Activated CD8-positive, alpha-beta memory T cell treated with anti-CD3 and anti-CD28 coated beads for 36 hours (primary cell): ENCODE results near the gene DEFB131B. TPM values are rescaled to one million over a fixed set of nuclear protein-coding genes. Genes with fewer than 3 reads are reported as not detected.
"Not testable (repeated sequence)": the region's sequence is repeated elsewhere in the genome, so short reads cannot be mapped to it uniquely, and the experiment has no call there.

ENCODE experiments used
- CTCF ChIA-PET: fragments of 350-600 bp; sonication (Branson Sonifier 250); formaldehyde crosslinking; loops from one replicate; lab custom pipeline; 2021; ENCODE audit warnings: antibody characterized with exemption; lab: Charles Lee
- POLR2A ChIA-PET: fragments of 350-600 bp; sonication (Branson Sonifier 250); formaldehyde crosslinking; loops from one replicate; lab custom pipeline; 2021; ENCODE audit warnings: antibody characterized with exemption; lab: Charles Lee
- total RNA-seq, 2 experiments: library from RNA; stranded (reverse); gene quantifications; one replicate each; pipeline ENCODE4 v1.2.3, GENCODE V29; 2021

DEFB131B gene
- total RNA-seq, 2 experiments from 2014 or later: not detected

DNA sequence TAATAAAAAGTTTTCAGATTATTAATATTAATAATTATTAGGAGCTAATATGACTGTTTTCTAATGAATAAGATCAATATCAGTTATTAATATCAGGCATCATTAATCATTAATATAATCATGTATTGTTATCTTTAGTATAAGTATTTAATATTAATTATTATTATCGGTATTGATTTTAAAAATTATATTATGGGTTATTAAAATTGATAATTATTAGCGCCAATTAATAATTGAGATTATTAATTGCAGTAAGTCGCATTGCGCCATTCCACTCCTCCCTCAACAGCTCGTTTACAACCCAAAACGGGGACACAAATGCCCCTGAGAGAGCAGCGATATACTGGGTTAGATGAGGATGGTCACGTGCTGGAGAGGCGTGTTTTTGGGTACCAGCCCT lies 30.0 kb downstream of the DEFB131B start:
- ChIA-PET POLR2A (no interaction called here), CTCF (no interaction called here)

DNA sequence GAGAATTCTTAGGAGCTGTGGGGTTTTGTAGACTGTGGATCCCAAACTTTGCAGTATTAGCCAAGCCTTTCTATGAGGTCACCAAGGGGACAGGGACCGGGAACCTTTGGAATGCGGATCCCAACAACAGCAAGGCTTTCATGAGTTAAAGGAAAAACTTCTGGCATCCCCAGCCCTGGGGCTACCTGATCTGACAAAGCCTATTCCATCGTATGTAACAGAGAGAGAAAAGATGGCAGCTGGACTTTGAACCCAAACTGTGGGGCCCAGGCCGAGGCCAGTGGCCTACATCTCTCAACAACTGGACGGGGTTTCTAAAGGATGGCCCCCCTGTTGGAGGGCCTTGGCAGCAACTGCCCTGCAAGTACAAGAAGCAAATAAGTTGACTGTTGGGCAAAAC lies 32.5 kb downstream of the DEFB131B start:
- POLR2A ChIA-PET: not testable (repeated sequence)

DNA sequence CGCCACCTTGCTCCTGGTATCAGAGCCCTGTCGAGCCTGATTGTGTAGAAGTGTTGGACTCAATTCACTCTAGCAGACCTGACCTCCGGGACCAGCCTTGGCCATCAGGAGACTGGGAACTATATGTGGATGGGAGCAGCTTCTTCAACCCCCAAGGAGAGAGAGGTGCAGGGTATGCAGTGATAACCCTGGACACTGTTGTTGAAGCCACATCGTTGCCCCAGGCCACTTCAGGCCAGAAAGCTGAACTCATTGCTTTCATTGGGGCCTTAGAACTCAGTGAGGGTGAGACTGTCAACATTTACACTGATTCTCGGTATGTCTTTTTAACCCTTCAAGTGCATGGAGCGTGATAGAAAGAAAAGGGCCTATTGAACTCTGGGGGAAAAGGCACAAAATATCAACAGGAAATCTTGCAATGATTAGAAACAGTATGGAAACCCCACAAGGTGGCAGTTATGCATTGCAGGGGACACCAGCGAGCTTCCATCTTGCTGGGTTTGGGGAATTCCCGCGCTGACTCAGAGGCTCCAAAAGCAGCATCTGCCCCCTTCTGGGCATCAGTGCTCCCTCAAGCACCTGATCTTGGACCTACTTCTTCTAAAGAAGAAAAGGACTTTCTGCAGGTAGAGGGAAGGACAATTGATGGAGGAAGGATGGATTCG lies 33.2 kb downstream of the DEFB131B start:
- CTCF ChIA-PET: interaction anchor here (1.0 to 1.2 kb wide), 3 partner anchors 10 to 22 kb away, joined by 3 read pairs; partner anchors contain the start of gene XNDC1N
- POLR2A ChIA-PET: not testable (repeated sequence)

More for the DNA sequence above, 32.5 kb downstream of the DEFB131B start:
- CTCF ChIA-PET: interaction anchor here (1.2 kb wide), 1 partner anchor 17 kb away, joined by 3 read pairs; the partner anchor contains the start of gene XNDC1N

DNA sequence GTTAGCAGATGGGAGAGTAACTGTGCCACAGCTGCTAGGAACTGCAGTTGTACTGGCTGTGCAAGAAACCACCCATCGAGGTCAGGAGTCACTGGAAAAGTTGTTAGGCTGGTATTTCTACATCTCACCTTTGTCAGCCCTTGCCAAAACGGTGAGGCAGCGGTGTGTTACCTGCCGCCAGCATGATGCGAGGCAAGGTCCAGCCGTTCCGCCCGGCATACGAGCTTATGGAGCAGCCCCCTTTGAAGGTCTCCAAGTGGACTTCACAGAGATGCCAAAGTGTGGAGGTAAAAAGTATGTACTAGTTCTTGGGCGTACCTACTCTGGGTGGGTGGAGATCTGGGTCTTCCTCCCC lies 33.7 kb downstream of the DEFB131B start:
- CTCF ChIA-PET: interaction anchor here (1.0 to 1.2 kb wide), 3 partner anchors 9 to 22 kb away, joined by 3 read pairs; partner anchors contain the start of gene XNDC1N
- POLR2A ChIA-PET: not testable (repeated sequence)

DNA sequence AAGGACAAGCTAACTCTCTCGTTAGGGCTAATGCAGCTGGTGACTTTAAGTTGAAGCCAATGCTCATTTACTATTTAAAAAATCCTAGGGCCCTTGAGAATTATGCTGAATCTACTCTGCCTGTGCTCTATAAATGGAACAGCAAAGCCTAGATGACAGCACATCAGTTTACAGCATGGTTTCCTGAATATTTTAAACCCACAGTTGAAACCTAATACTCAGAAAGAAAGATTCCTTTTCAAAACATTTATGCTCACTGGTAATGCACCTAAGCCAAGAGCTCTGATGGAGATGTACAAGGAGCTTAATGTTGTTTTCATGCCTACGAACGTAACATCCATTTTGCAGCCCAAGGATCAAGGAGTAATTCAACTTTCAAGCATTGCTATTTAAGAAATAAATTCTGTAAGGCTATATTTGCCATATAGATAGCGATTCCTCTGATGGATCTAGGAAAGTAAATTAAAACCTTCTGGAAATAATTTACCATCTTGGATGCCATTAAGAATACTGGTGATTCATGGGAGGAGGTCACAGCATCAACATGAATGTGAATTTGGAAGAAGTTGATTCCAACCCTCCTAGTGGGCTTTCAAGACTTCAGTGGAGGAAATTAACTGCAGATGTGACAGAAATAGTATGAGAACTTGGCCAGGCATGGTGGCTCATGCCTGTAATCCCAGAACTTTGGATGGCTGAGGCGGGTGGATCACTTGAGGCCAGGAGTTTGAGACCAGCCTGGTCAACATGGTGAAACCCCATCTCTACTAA lies 35.7 kb downstream of the DEFB131B start:
- ChIA-PET POLR2A (no interaction called here), CTCF (interaction anchor here (1.1 kb wide), 1 partner anchor 14 kb away, joined by 4 read pairs; no protein-coding TSS in a partner anchor)

DNA sequence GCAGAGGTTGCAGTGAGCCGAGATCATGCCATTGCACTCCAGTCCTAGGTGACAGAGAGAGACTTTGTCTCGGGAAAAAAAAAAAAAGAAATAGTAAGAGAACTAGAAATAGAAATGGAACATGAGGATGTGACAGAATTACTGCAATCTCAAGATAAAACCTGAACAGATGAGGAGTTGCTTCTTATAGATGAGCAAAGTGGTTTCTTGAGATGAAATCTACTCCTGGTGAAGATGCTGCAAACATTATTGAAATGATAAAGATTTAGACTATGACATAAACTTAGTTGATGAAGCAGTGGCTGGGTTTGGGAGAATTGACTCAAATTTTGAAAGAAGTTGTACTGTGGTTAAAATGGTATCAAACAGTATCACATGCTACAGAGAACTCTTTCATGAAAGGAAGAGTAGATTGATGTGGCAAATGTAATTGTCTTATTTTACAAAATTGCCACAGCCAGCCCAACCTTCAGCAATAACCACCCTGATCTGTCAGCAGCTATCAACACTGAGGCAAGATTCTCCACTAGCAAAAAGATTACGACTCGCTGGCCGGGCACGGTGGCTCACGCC lies 36.5 kb downstream of the DEFB131B start:
- ChIA-PET POLR2A (no interaction called here), CTCF (no interaction called here)

DNA sequence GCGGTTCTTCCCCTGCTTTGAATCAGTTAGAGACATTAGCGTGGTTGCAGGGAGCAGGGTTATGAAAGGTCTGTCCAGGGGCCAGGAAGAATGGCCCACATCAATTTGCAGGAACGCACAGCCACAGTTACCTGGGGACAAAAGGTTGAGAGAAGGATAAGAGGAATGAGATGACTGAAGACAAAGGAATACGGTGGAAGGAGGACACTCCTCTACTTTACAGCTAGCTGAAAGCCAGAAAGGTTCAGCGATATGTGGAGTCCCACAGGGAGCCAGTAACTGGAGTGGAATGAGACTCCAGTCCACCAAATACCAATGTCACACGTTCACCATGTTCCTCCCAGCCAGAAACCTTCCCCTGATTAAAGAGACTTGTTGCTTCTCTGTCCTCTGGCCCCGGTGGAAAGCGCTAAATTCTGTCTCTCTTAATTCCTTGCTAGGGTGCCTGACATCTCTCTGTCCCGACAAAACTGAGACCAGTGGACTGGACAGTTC lies 39.4 kb downstream of the DEFB131B start:
- CTCF ChIA-PET: no interaction called here
- POLR2A ChIA-PET: no interaction called here

DNA sequence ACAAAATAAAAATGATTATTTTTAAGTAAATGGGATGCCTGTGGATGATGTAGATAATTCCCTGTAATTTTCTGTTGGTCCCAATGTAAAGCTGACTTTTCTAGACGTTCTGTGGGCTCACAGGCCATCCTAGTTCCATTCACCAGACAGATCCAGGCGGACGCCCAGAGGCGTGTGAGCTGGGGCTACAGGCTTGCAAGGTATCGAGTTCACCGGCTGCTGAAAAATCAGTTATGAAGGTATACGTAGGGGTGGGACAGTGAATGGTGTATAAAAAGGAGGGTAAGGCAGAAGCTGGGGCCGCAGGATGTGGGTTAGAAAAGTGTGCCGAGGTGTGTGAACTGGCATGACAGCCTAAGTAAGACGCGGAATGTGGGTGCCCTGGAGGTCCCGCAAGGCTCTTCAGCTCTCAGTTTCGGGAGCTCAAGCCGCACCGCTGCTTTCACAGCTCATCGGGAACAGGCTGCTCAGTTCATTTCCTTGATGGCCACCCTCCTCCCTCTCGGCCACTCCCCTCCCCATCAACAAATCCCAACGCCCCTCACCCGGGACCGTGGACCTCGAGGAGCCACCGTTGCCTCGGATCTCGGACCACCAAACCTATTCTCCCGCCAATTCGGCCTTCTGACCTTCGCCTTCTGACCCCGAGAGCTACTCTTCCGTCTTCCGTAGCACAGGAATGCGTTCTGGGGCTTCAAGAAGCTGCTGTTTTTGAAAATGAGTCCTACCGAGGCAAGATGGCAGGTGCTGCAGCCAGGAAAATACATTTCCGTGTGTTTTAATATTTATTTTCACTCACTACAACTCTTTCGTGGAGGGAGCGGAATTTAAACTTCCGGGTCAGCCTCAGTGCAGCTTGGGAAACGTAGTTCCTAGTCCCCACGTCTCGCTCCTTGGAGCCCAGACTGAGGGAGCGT lies 49.8 kb downstream of the DEFB131B start, which contains the start of gene XNDC1N:
Gene XNDC1N, minus strand, starts transcription at position 775 of the 917 bp plus-strand sequence. CDS start 5,241 bp downstream, outside the sequence.
- ChIA-PET CTCF (interaction anchor here (0.7 to 1.3 kb wide), 6 partner anchors 15 to 472 kb away, joined by 3 to 4 read pairs (median 3); no protein-coding TSS in a partner anchor), POLR2A (interaction anchor here (0.9 kb wide), 1 partner anchor 141 kb away, joined by 5 read pairs; no protein-coding TSS in a partner anchor)

DNA sequence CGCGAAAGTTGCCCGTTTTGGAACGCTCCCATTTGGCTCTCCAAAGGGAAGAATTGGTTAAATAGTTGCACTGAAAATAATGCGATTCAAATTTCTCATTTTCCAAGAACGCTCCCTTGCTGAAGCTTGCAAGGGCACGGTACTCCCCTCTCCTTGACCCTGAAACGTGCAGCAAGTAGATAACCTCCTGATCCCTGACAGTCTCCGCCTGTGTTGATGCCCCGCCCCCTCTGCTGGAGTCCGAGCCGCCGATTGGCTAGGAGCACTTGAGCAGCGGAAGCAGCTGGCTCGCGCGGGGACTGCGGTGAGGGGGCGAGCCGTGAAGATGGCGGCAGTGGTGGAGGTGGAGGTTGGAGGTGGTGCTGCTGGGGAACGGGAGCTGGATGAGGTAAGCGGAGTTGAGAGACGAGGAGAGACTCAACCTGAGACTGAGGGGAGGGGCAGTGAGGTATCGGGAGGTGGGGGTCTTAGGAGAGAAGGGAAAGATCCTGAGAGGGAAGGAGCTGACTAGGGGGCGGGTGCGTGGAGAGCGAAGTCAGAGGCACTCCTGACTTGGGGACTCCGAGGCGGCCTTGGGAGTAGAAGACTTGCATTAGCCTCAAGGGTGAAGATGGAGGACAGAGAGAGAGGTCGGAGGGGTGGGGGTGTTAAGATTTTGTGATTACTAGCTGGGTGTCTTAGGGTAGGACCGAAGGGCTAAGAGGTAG lies 50.6 kb downstream of the DEFB131B start, which contains the start of gene RNF121:
Gene RNF121, plus strand, starts transcription at position 310 of the 707 bp plus-strand sequence. Its CDS starts 16 bp downstream, at position 326.
- ChIA-PET POLR2A (interaction anchor here (0.9 kb wide), 1 partner anchor 142 kb away, joined by 5 read pairs; no protein-coding TSS in a partner anchor), CTCF (interaction anchor here (0.7 to 1.9 kb wide), 2 partner anchors 17 to 473 kb away, joined by 3 to 4 read pairs; no protein-coding TSS in a partner anchor)

DNA sequence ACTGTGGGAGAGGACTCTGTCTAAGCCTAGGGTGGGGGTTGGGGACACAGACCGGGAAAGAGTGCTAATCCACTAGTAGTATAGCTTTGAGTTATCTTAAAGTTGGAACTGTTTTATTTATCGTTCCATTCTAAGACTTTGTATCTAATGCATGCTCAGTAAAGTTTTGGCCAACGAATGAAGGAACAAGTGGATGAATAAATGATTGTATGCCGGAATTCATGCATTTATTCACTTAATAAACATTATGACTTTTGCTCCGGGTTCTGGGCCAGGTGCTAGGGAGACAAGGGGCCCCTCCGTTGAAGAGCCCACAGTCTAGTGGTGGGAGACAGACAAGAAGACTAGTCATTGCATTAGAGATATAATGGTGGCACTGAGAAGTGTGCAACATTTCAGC lies 51.2 kb downstream of the DEFB131B start:
- ChIA-PET CTCF (interaction anchor here (1.9 kb wide), 1 partner anchor 17 kb away, joined by 4 read pairs; no protein-coding TSS in a partner anchor), POLR2A (no interaction called here)

DNA sequence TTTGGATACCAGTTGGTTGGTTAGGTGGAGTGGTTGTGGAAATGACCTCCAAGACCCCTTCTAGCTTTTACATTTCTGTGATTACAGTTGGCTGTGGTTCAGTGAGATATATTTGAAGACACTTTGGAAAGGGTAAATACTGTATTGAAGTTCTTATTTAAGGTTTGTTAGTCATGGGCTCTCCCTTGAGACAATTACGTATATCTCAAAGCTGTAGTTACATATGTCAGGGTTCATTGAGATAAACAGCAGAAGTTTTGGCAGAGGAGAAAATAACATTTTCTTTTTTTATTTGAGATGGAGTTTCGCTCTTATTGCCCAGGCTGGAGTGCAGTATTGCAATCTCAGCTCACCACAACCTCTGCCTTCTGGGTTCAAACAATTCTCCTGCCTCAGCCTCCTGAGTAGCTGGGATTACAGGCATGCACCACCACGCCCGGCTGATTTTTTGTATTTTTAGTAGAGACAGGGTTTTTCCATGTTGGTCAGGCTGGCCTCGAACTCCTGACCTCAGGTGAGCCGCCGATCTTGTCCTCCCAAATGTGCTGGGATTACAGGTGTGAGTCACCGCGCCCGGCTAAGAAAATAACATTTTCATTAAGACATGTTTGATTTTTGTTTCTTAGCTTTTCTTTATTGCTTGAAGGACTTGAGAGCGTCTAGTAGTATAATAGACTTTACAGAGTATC lies 52.4 kb downstream of the DEFB131B start:
- ChIA-PET POLR2A (no interaction called here), CTCF (interaction anchor here (1.9 kb wide), 1 partner anchor 15 kb away, joined by 4 read pairs; no protein-coding TSS in a partner anchor)

DNA sequence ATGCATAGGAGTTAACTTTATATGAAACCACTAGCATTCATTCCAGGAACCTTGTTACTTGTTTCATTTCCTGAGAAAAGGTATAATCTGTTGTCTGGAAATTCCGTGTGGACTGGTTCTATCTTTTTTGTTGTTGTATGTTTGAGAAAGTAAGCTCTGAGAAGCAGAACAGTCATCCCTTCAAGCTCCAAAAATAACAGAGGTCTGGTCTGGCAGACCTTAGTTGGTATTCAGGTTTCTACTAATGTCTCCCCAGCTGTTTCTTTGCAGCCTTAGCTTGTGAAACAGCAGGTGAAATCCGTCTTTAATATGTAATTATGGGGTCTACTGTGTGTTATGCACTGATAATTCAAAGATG lies 53.0 kb downstream of the DEFB131B start:
- ChIA-PET POLR2A (no interaction called here), CTCF (no interaction called here)

DNA sequence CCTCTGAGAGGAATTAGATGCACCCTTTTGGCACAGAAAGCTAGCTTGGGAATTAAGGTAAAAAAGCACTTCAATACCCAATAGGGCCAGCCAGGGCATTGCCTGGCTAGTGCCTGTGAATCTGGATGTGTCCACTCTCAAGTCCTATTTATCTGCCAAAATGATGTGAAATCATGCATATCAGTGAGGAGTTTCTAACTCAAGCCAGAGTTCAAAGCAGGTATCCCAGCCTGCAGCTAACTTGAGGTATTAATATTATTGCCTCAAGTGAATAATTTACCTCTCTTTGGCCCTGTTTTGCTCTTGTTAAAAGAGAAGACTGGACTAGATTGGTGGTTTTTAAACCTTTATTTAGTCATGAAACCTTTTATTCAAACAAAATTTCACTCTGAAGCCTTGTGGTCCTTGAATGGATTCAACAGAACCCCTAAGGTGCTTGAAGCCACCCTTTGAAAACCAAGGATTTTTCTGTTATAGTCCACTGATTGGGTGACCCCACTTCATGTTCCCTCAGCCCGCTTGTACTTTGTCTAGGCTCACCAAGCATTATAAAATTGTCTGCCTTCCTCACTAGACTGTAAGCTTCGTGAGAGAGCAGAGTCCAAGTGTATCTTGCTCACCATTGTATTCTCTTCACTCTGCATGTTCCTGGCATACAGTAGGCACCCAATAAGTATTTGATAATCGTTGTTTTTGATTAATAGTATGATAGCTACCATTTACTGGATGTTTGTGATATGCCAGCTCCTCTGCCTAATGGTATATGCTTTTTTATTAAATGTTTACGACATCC lies 55.1 kb downstream of the DEFB131B start:
- ChIA-PET POLR2A (no interaction called here), CTCF (interaction anchor here (0.9 to 1.9 kb wide), 2 partner anchors 21 to 44 kb away, joined by 3 to 5 read pairs; no protein-coding TSS in a partner anchor)
